Measurements from ENCODE around the gene ITGBL1.

Gene ITGBL1

DNA sequence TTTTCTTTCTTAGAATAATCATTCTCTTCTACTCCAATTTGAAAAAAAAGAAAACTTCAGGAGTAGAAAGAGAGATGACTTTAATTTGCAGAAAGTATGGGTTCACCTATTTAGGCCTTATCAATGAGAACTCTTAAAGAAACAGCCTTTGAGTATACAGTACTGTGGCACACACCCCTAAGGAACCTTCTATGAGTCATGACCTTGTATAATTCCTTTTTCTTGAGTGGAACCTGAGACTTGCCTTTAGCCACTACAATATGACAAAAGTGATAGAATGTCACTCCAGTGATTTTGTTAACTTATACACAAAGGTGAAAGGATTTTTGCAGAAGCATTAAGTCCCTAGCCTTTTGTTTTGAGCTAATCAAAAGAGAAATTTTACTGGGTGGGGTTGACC, 58.7 kb downstream of the ITGBL1 start:
- Histone ChIP-seq H3K27me3 (replicated peaks; ENCODE audit: insufficient read depth, low read length) (no peaks in the 10 kb centered on the region), H3K36me3 (replicated peaks; ENCODE audit: insufficient read depth, low read length) (no peaks in the 10 kb centered on the region), H4K20me1 (ENCODE audit: insufficient read depth, low read length) (no peaks in the 10 kb centered on the region), H3K4me3 (ENCODE audit: low read length) (no peak overlapping the region), H3K79me2 (ENCODE audit: low read length) (no peaks in the 10 kb centered on the region), H3K9ac (ENCODE audit: low read length) (no peak overlapping the region), H3K4me1 (ENCODE audit: low read length) (no peaks in the 10 kb centered on the region), H3K4me2 (ENCODE audit: low read depth, low read length) (no peak overlapping the region), H3K27ac (ENCODE audit: low read length) (no peak overlapping the region), H3K9me2 (replicated peaks; ENCODE audit: insufficient read depth, low read length) (no peaks in the 10 kb centered on the region), H3K9me3 (replicated peaks; ENCODE audit: insufficient read depth, low read length) (no peaks in the 10 kb centered on the region), H3F3A (ENCODE audit: insufficient read depth, low read length) (no peaks in the 10 kb centered on the region), H2AFZ (ENCODE audit: low read length) (no peak overlapping the region)
- TF ChIP-seq EZH2 (optimal IDR thresholded peaks at IDR 0.05; ENCODE audit: low read depth, low read length) (no peak), EZH2phosphoT487 (IDR thresholded peaks at IDR 0.05; ENCODE audit: low read length) (no peak)
- TF ChIP-seq, protein P1, sequence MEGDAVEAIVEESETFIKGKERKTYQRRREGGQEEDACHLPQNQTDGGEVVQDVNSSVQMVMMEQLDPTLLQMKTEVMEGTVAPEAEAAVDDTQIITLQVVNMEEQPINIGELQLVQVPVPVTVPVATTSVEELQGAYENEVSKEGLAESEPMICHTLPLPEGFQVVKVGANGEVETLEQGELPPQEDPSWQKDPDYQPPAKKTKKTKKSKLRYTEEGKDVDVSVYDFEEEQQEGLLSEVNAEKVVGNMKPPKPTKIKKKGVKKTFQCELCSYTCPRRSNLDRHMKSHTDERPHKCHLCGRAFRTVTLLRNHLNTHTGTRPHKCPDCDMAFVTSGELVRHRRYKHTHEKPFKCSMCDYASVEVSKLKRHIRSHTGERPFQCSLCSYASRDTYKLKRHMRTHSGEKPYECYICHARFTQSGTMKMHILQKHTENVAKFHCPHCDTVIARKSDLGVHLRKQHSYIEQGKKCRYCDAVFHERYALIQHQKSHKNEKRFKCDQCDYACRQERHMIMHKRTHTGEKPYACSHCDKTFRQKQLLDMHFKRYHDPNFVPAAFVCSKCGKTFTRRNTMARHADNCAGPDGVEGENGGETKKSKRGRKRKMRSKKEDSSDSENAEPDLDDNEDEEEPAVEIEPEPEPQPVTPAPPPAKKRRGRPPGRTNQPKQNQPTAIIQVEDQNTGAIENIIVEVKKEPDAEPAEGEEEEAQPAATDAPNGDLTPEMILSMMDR (IDR thresholded peaks at IDR 0.05; ENCODE audit: low read length), result no peak
- DNase-seq, result no peak

GRCh38 chr13:101511766-101512165, 59.3 kb downstream of the ITGBL1 start:
- no peaks in the 10 kb centered on the region for H3K79me2 ChIP-seq (ENCODE audit: low read length)
- H3F3A ChIP-seq (ENCODE audit: insufficient read depth, low read length), result no peaks in the 10 kb centered on the region
- no peak overlapping the region for H3K27ac ChIP-seq (ENCODE audit: low read length)
- H3K4me2 ChIP-seq (ENCODE audit: low read depth, low read length), result no peak overlapping the region
- H3K4me3 ChIP-seq (ENCODE audit: low read length), result no peak overlapping the region
- no peak for DNase-seq
- no peaks in the 10 kb centered on the region for H4K20me1 ChIP-seq (ENCODE audit: insufficient read depth, low read length)
- no peaks in the 10 kb centered on the region for H3K27me3 ChIP-seq (replicated peaks; ENCODE audit: insufficient read depth, low read length)
- no peak overlapping the region for H3K9ac ChIP-seq (ENCODE audit: low read length)
- no peak overlapping the region for H2AFZ ChIP-seq (ENCODE audit: low read length)
- TF ChIP-seq, protein P1 (IDR thresholded peaks at IDR 0.05; ENCODE audit: low read length), result no peak
- no peak for TF ChIP-seq EZH2 (optimal IDR thresholded peaks at IDR 0.05; ENCODE audit: low read depth, low read length)
- TF ChIP-seq EZH2phosphoT487 (IDR thresholded peaks at IDR 0.05; ENCODE audit: low read length), result no peak
- no peaks in the 10 kb centered on the region for H3K9me3 ChIP-seq (replicated peaks; ENCODE audit: insufficient read depth, low read length)
- H3K9me2 ChIP-seq (replicated peaks; ENCODE audit: insufficient read depth, low read length), result no peaks in the 10 kb centered on the region
- no peaks in the 10 kb centered on the region for H3K4me1 ChIP-seq (ENCODE audit: low read length)
- no peaks in the 10 kb centered on the region for H3K36me3 ChIP-seq (replicated peaks; ENCODE audit: insufficient read depth, low read length)

DNA sequence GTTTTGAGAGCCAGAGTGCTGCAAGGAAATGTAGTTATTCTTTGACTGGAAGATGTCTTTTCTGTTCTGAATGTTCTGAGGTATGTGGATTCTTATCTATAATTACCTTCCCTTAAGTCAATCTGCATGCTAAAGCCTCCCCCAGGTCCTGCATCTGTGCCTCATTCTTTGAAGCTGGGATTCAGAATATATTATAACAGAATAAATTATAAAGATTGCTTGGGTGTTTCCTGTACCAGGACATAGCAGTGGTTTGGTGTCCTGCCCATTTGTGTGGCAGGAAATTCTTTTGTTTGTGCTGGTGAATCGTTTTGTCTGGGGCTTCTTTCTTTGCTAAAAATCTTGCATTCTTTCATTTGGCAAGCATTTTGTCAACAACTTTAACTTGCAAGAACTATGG, 60.2 kb downstream of the ITGBL1 start:
- Histone ChIP-seq H3K27ac (ENCODE audit: low read length) (no peak overlapping the region), H3K4me2 (ENCODE audit: low read depth, low read length) (no peak overlapping the region)

More for the DNA sequence above, 60.2 kb downstream of the ITGBL1 start:
- Histone ChIP-seq H2AFZ (ENCODE audit: low read length) (no peak overlapping the region), H3K4me3 (ENCODE audit: low read length) (no peak overlapping the region), H3K4me1 (ENCODE audit: low read length) (no peaks in the 10 kb centered on the region), H4K20me1 (ENCODE audit: insufficient read depth, low read length) (no peaks in the 10 kb centered on the region), H3K9me2 (replicated peaks; ENCODE audit: insufficient read depth, low read length) (no peaks in the 10 kb centered on the region), H3K9me3 (replicated peaks; ENCODE audit: insufficient read depth, low read length) (no peaks in the 10 kb centered on the region), H3K9ac (ENCODE audit: low read length) (no peak overlapping the region), H3F3A (ENCODE audit: insufficient read depth, low read length) (no peaks in the 10 kb centered on the region), H3K79me2 (ENCODE audit: low read length) (no peaks in the 10 kb centered on the region), H3K36me3 (replicated peaks; ENCODE audit: insufficient read depth, low read length) (no peaks in the 10 kb centered on the region), H3K27me3 (replicated peaks; ENCODE audit: insufficient read depth, low read length) (no peaks in the 10 kb centered on the region)
- TF ChIP-seq EZH2 (optimal IDR thresholded peaks at IDR 0.05; ENCODE audit: low read depth, low read length), result no peak
- TF ChIP-seq EZH2phosphoT487 (IDR thresholded peaks at IDR 0.05; ENCODE audit: low read length), result no peak
- TF ChIP-seq, protein P1 (IDR thresholded peaks at IDR 0.05; ENCODE audit: low read length), result no peak
- no peak for DNase-seq

Measured in MM.1S (cell line).